CD4-positive, alpha-beta memory T cell (primary cell): ENCODE results near the gene DEPP1. TPM values are rescaled to one million over a fixed set of nuclear protein-coding genes. Genes with fewer than 3 reads are reported as not detected.

ENCODE experiments used
- CTCF ChIA-PET: fragments of 350-600 bp; sonication (Branson Sonifier 250); formaldehyde crosslinking; loops from one replicate; lab custom pipeline; 2021; ENCODE audit warnings: inconsistent platforms; ENCODE audit not compliant: partially characterized antibody; lab: Charles Lee
- POLR2A ChIA-PET: fragments of 350-600 bp; sonication (Branson Sonifier 250); formaldehyde crosslinking; loops from one replicate; lab custom pipeline; 2021; ENCODE audit not compliant: partially characterized antibody; lab: Charles Lee
- DNase-seq, 5 donors: peaks; one replicate each; pipeline versions ENCODE4 v3.0.0 to v3.0.0-alpha.2; 2020 to 2022; ENCODE audit warnings: mixed read lengths in 1 of 5
- H3K27ac ChIP-seq: one replicate; pipeline ENCODE4 v1.7.0; 2013; ENCODE audit warnings: low read depth, low read length
- H3K27me3 ChIP-seq: 2 replicates; pipeline ENCODE4 v1.7.0; 2013; ENCODE audit warnings: mild to moderate bottlenecking, low read length, moderate library complexity; ENCODE audit not compliant: insufficient read depth
- H3K36me3 ChIP-seq: 2 replicates; pipeline ENCODE4 v1.7.0; 2013; ENCODE audit warnings: mild to moderate bottlenecking, low read length, moderate library complexity; ENCODE audit not compliant: insufficient read depth
- H3K4me1 ChIP-seq: 2 replicates; pipeline ENCODE4 v1.7.0; 2013; ENCODE audit warnings: mild to moderate bottlenecking, low read length, moderate library complexity; ENCODE audit not compliant: insufficient read depth
- H3K4me3 ChIP-seq, 2 donors: one replicate each; pipeline ENCODE4 v1.7.0; 2013; ENCODE audit warnings: low read length in 2 of 2, mild to moderate bottlenecking in 1 of 2
- H3K9me3 ChIP-seq, 2 donors: one replicate each; pipeline ENCODE4 v1.7.0; 2013; ENCODE audit warnings: low read length in 2 of 2, control low read depth in 1 of 2; ENCODE audit not compliant: control insufficient read depth in 1 of 2
- H3K27ac Mint-ChIP-seq, 7 donors: one replicate each; pipeline ENCODE4 v1.8.0; 2020 to 2021; ENCODE audit warnings: mixed read lengths in 7 of 7, mild to moderate bottlenecking in 6 of 7, inconsistent platforms in 3 of 7, moderate library complexity in 3 of 7
- H3K27me3 Mint-ChIP-seq, 2 donors: one replicate each; pipeline ENCODE4 v1.8.0; 2020 to 2021; ENCODE audit warnings: mixed read lengths in 2 of 2
- H3K36me3 Mint-ChIP-seq, 2 donors: one replicate each; pipeline ENCODE4 v1.8.0; 2020 to 2021; ENCODE audit warnings: mixed read lengths in 2 of 2, inconsistent platforms in 1 of 2, mild to moderate bottlenecking in 1 of 2
- H3K4me1 Mint-ChIP-seq, 4 donors: one replicate each; pipeline ENCODE4 v1.8.0; 2020 to 2021; ENCODE audit warnings: mixed read lengths in 4 of 4, mild to moderate bottlenecking in 1 of 4
- H3K4me3 Mint-ChIP-seq, 8 donors: one replicate each; pipeline ENCODE4 v1.8.0; 2020 to 2021; ENCODE audit warnings: mixed read lengths in 8 of 8, mild to moderate bottlenecking in 7 of 8, moderate library complexity in 6 of 8, inconsistent platforms in 3 of 8
- H3K9me3 Mint-ChIP-seq, 8 donors: one replicate each; pipeline ENCODE4 v1.8.0; 2020 to 2021; ENCODE audit warnings: mixed read lengths in 8 of 8, mild to moderate bottlenecking in 5 of 8, inconsistent platforms in 3 of 8, moderate library complexity in 1 of 8
- intact Hi-C: fragments of 100-400 bp; cut with micrococcal nuclease; formaldehyde crosslinking; loops from one replicate; pipeline ENCODE4 v1.15.1; 2023
- polyA plus RNA-seq, 2 donors: library from polyadenylated mRNA; unstranded; fragments of 300-500 nt; fragmentation: Illumina TruSeq; gene quantifications; one replicate each; pipeline ENCODE4 v1.2.3, GENCODE V29; 2021
- total RNA-seq, 2 experiments: library from RNA; stranded (reverse); gene quantifications; one replicate each; pipeline ENCODE4 v1.2.3, GENCODE V29; 2021

DEPP1 gene
- total and polyA plus RNA-seq, 4 experiments from 2014 or later = not detected

DNA sequence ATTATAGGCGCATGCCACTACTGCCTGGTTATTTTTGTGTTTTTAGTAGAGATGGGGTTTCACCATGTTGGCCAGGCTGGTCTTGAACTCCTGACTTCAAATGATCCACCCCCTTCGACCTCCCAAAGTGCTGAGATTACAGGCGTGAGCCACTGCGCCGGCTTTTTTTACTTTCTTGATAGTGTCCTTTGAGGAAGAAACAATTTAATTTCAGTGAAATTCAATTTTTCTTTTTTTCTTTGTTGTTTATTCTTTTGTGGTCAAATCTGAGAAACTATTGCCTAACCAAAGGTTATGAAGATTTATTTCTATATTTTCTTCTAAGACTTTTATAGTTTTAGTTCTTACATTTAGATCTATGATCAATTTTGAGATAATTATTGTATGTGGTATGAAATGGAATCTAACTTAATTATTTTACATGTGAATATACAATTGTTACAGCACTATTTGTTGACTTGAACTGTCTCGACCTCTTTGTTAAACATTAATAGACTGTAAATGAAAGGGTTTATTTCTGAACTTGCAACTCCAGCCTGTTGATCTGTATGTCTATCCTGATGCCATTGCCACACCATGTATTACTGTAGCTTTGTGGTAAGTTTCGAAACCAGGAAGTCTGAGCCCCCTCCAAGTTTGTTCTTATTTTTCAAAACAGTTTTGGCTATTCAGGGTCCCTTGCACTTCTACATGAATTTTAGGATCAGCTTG, 38.8 kb downstream of the DEPP1 start:
- H3K4me1 ChIP-seq = no peaks in the 10 kb centered on the region
- Mint-ChIP-seq H3K4me3 (no peak overlapping the region), H3K36me3 (peaks cover 0 to 2% of the 10 kb centered on the region in 2 donors), H3K9me3 (peaks cover 7 to 33% (median 27%) of the 10 kb centered on the region in 8 donors), H3K4me1 (peaks cover 0 to 3% (median 1%) of the 10 kb centered on the region in 4 donors), H3K27me3 (peaks cover 6 to 8% of the 10 kb centered on the region in 2 donors), H3K27ac (no peak overlapping the region)
- H3K27ac ChIP-seq = no peak overlapping the region
- no peaks in the 10 kb centered on the region for H3K9me3 ChIP-seq
- no peak for DNase-seq
- POLR2A ChIA-PET = no interaction called here
- H3K27me3 ChIP-seq = no peaks in the 10 kb centered on the region
- H3K4me3 ChIP-seq = no peak overlapping the region
- H3K36me3 ChIP-seq = no peaks in the 10 kb centered on the region
- intact Hi-C loops = no loop called here
- CTCF ChIA-PET = no interaction called here

DNA sequence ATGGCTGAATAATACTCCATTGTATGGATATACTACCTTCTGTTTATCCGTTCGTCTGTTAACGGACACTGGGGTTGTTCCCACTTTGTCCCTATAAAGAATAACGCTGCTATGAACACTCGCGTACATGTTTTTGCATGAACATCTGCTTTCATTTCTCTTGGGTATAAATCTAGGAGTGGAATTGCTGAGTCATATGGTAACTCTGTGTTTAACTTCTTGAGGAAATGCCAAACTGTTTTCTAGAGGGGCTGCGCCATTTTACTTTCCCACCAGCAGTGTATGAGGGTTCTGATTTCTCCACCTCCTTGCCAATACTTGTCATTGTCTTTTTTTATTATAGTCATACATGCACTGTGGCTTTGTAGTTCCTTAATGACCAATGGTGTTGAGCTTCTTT, 39.7 kb downstream of the DEPP1 start:
- Mint-ChIP-seq H3K27ac (no peak overlapping the region), H3K27me3 (peaks cover 6 to 8% of the 10 kb centered on the region in 2 donors), H3K9me3 (peaks cover 3 to 24% (median 18%) of the 10 kb centered on the region in 8 donors), H3K4me1 (peaks cover 0 to 3% (median 1%) of the 10 kb centered on the region in 4 donors), H3K4me3 (no peak overlapping the region), H3K36me3 (no peaks in the 10 kb centered on the region)
- Histone ChIP-seq H3K9me3 (no peaks in the 10 kb centered on the region), H3K27ac (no peak overlapping the region), H3K27me3 (no peaks in the 10 kb centered on the region), H3K36me3 (no peaks in the 10 kb centered on the region), H3K4me1 (no peaks in the 10 kb centered on the region), H3K4me3 (no peak overlapping the region)
- no peak for DNase-seq
- intact Hi-C loops = no loop called here
- ChIA-PET CTCF (no interaction called here), POLR2A (no interaction called here)

DNA sequence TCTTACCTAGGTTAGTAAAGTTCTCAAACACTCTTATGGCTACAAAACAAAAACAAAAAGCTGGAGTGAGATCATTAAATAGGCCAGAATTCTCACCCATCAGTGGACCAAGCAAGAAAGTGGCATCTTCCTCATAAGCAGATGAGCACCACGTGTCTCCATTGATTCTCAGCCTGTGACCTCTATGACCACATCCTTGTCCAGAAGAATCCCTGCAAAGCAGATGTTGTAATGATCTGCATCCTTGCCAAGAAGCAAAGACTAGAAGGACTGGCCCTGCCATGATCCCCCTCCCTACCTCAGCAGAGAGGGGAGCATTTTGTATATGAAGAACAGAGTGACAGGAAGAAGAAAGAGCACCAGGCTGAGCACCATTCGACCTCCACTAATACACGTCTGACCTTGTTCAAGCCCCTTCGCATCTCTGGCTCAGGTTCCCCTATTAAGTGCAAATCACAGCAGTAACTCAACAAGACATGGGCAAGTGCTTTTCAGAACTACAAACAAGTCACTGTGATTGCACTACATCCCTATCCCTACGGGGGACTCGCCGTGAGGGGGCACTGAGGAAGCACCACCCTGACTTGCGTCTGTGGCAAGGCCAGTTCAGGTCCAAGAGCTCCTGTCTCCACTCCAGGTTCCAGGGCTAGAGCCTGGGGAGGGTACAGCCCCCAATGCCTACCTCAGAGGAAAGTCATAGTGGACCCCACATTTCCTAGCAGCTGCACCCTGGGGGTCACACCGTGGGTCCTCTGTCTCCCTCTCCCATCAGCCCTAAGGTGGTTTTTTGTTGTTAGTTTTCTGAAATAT, 41.2 kb downstream of the DEPP1 start:
- no peaks in the 10 kb centered on the region for H3K27me3 ChIP-seq
- Mint-ChIP-seq H3K9me3 (peaks cover 3 to 16% (median 11%) of the 10 kb centered on the region in 8 donors), H3K36me3 (no peaks in the 10 kb centered on the region), H3K4me3 (no peak overlapping the region), H3K4me1 (peaks cover 0 to 3% (median 1%) of the 10 kb centered on the region in 4 donors), H3K27ac (no peak overlapping the region), H3K27me3 (peaks cover 0 to 4% of the 10 kb centered on the region in 2 donors)
- no peak for DNase-seq
- no peaks in the 10 kb centered on the region for H3K4me1 ChIP-seq
- no peaks in the 10 kb centered on the region for H3K36me3 ChIP-seq
- no peak overlapping the region for H3K4me3 ChIP-seq
- ChIA-PET CTCF (no interaction called here), POLR2A (no interaction called here)
- H3K27ac ChIP-seq = no peak overlapping the region
- no peaks in the 10 kb centered on the region for H3K9me3 ChIP-seq
- intact Hi-C loops = no loop called here

DNA sequence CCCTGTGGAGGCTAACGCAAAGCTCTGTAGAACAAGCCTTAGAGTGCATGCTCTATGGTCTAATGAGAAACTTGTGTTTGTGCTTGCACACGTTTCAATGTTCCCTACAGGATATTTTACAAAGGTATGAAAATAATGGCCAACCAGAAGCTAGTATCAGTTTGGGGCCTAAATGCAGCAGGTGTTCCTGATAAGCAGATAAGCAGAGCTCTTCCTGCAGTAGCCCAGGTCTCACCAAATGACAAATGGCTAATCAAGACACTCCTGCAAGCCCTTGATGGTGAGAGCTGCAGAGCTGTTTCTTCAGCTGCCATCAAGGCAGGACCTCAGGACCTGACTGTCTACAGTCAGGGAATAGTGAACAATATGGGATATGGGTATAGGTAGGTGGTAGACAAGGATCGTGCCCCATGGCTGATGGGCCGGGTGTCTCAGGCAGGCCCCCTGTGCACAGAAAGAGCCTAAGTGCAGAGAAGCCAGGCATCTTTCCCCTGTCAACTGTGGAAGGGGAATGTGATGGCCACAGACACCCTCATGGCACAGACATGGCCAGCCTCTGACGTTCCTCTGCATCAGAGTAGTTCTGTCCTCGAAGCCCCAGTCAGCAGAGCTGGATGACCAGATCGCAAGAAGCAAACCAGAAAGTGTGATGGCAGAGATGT, 42.2 kb downstream of the DEPP1 start:
- no peaks in the 10 kb centered on the region for H3K4me1 ChIP-seq
- no peaks in the 10 kb centered on the region for H3K9me3 ChIP-seq
- H3K36me3 Mint-ChIP-seq = no peaks in the 10 kb centered on the region
- H3K27ac ChIP-seq = no peak overlapping the region
- H3K4me3 Mint-ChIP-seq = no peak overlapping the region
- POLR2A ChIA-PET = no interaction called here
- peaks cover 0 to 3% (median 1%) of the 10 kb centered on the region in 4 donors for H3K4me1 Mint-ChIP-seq
- H3K27me3 Mint-ChIP-seq = peaks cover 0 to 3% of the 10 kb centered on the region in 2 donors
- no peak overlapping the region for H3K27ac Mint-ChIP-seq
- intact Hi-C loops = no loop called here
- no peaks in the 10 kb centered on the region for H3K27me3 ChIP-seq
- no peak for DNase-seq
- H3K9me3 Mint-ChIP-seq = peaks cover 3 to 12% (median 8%) of the 10 kb centered on the region in 8 donors
- H3K4me3 ChIP-seq = no peak overlapping the region
- CTCF ChIA-PET = interaction anchor here (1.0 kb wide), 1 partner anchor 36 kb away, joined by 3 read pairs; no protein-coding TSS in a partner anchor
- no peaks in the 10 kb centered on the region for H3K36me3 ChIP-seq

DNA sequence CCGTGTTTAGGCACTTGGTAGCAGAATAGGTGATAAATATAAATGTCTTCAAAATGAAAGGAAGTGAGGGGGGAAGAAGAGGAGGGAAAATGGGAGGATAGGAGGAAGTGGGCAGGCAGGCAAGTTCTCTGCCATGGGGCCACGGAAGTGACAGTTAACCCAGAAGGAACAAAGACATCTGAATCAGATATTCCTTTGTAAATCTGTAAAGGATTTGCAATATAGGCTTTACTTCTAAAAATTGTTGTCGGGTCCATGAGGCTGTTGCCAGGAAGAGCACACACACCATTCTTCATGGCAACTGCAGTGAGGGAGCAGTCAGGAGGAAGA, 42.7 kb downstream of the DEPP1 start:
- H3K4me1 ChIP-seq = no peaks in the 10 kb centered on the region
- no peaks in the 10 kb centered on the region for H3K9me3 ChIP-seq
- H3K36me3 Mint-ChIP-seq = no peaks in the 10 kb centered on the region
- no peak overlapping the region for H3K27ac ChIP-seq
- no peak overlapping the region for H3K4me3 ChIP-seq
- H3K9me3 Mint-ChIP-seq = peaks cover 0 to 9% (median 3%) of the 10 kb centered on the region in 8 donors
- CTCF ChIA-PET = interaction anchor here (1.0 kb wide), 1 partner anchor 37 kb away, joined by 3 read pairs; no protein-coding TSS in a partner anchor
- peaks cover 0 to 4% of the 10 kb centered on the region in 2 donors for H3K27me3 Mint-ChIP-seq
- POLR2A ChIA-PET = no interaction called here
- H3K36me3 ChIP-seq = no peaks in the 10 kb centered on the region
- no peak for DNase-seq
- H3K27ac Mint-ChIP-seq = no peak overlapping the region
- intact Hi-C loops = no loop called here
- H3K4me1 Mint-ChIP-seq = peaks cover 0 to 3% (median 1%) of the 10 kb centered on the region in 4 donors
- H3K4me3 Mint-ChIP-seq = no peak overlapping the region
- H3K27me3 ChIP-seq = no peaks in the 10 kb centered on the region

DNA sequence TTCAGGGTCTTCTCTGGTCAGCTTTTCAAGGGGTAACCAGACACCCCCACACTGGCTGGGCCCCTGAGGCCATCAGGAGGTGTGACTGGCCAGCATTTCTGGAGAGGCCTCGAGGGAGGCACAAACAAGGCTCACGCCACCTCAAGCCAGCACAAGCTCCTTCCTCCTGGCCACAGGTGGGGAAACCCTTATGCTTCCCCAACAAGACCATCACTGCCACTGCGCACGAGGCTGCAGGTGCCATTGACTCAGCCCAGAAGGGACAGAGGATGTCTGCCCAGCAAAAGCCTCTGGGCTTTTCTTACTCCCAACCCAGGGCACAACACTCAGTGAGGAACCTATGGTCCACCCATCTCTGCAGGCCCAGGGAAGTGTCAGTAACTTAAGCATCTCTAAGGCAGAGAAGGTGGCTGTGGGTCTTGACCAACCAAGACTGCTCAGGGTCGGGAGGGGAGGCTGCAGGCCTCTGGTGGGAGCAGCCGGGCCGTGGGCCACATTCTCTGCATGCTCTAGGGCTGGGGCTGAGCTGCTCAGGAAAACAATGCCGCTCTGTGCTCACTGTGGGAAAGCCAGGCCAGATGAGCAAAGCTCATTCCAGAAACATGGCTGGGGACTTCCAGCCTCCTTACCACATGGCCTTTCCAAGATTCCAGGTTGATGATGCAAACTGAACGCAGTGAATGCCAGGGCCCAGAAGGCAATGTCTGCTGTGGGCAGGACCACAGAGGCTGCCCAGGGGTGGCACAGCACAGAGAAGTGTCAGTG, 43.2 kb downstream of the DEPP1 start:
- H3K27ac ChIP-seq = no peak overlapping the region

More for the DNA sequence above, 43.2 kb downstream of the DEPP1 start:
- Mint-ChIP-seq H3K4me3 (no peak overlapping the region), H3K27me3 (peaks cover 0 to 7% of the 10 kb centered on the region in 2 donors), H3K27ac (no peak overlapping the region), H3K36me3 (no peaks in the 10 kb centered on the region), H3K4me1 (peaks cover 0 to 3% (median 1%) of the 10 kb centered on the region in 4 donors), H3K9me3 (peaks cover 0 to 9% (median 1%) of the 10 kb centered on the region in 8 donors)
- Histone ChIP-seq H3K27me3 (no peaks in the 10 kb centered on the region), H3K9me3 (no peaks in the 10 kb centered on the region), H3K4me3 (no peak overlapping the region), H3K36me3 (no peaks in the 10 kb centered on the region), H3K4me1 (no peaks in the 10 kb centered on the region)
- ChIA-PET POLR2A (no interaction called here), CTCF (interaction anchor here (1.0 to 3.7 kb wide), 2 partner anchors 37 to 38 kb away, joined by 3 to 31 read pairs; no protein-coding TSS in a partner anchor)
- DNase-seq = no peak
- intact Hi-C loops = no loop called here
